WTC11 (cell line): ENCODE results near the gene FANCD2. TPM values are rescaled to one million over a fixed set of nuclear protein-coding genes. Genes with fewer than 3 reads are reported as not detected.

ENCODE experiments used
- ATAC-seq: fragments of 200-7000 bp; cut with Tn5 transposase; 2 replicates; pipeline ENCODE4 v1.10.0; 2021; ENCODE audit warnings: mild to moderate bottlenecking, moderate library complexity
- CTCF ChIA-PET: fragments of 300-600 bp; sonication (Branson Sonifier 250); formaldehyde crosslinking; loops from one replicate; lab custom pipeline; 2021; ENCODE audit warnings: antibody characterized with exemption; lab: Charles Lee
- POLR2A ChIA-PET: fragments of 350-600 bp; sonication (Branson Sonifier 250); formaldehyde crosslinking; loops from one replicate; lab custom pipeline; 2021; ENCODE audit warnings: antibody characterized with exemption; lab: Charles Lee
- DNase-seq: peaks from one replicate; pipeline ENCODE4 v3.0.0; 2021; ENCODE audit warnings: low spot score
- H3K27ac Mint-ChIP-seq: 2 replicates; pipeline ENCODE4 v1.8.0; 2021; ENCODE audit warnings: mixed read lengths
- H3K27me3 Mint-ChIP-seq: 2 replicates; pipeline ENCODE4 v1.8.0; 2021; ENCODE audit warnings: low read depth, mild to moderate bottlenecking, moderate library complexity, mixed read lengths
- H3K36me3 Mint-ChIP-seq: 2 replicates; pipeline ENCODE4 v1.8.0; 2021; ENCODE audit warnings: mixed read lengths
- H3K4me1 Mint-ChIP-seq: 2 replicates; pipeline ENCODE4 v1.8.0; 2022; ENCODE audit warnings: mixed read lengths
- H3K4me3 Mint-ChIP-seq: 2 replicates; pipeline ENCODE4 v1.8.0; 2021; ENCODE audit warnings: mild to moderate bottlenecking, moderate library complexity, mixed read lengths
- H3K9me3 Mint-ChIP-seq: 2 replicates; pipeline ENCODE4 v1.8.0; 2021; ENCODE audit warnings: mixed read lengths
- AFF4 ChIP-seq: sonication (generic); formaldehyde crosslinking; IDR thresholded peaks from 2 replicates; pipeline ENCODE4 v1.8.1; 2023; ENCODE audit warnings: mild to moderate bottlenecking, missing genetic modification reagents, borderline replicate concordance
- AR ChIP-seq: fragments of 250-450 bp; sonication (Bioruptor Pico); IDR thresholded peaks from 2 replicates; pipeline ENCODE4 v1.9.0; 2021; ENCODE audit warnings: mild to moderate bottlenecking
- ATF2 ChIP-seq: sonication (generic); formaldehyde crosslinking; IDR thresholded peaks from 2 replicates; pipeline ENCODE4 v1.8.1; 2022; ENCODE audit warnings: low read depth, missing genetic modification reagents, borderline replicate concordance
- CBFB ChIP-seq: sonication (generic); formaldehyde crosslinking; IDR thresholded peaks from 2 replicates; pipeline ENCODE4 v1.8.1; 2022; ENCODE audit warnings: mild to moderate bottlenecking, low read depth, missing genetic modification reagents
- CTCF ChIP-seq: fragments of 200-600 bp; IDR thresholded peaks from 2 replicates; pipeline ENCODE4 v1.8.0; 2022; ENCODE audit warnings: antibody characterized with exemption
- FOXP4 ChIP-seq: sonication (generic); formaldehyde crosslinking; IDR thresholded peaks from 2 replicates; pipeline ENCODE4 v1.8.0; 2022; ENCODE audit warnings: mild to moderate bottlenecking, missing genetic modification reagents
- HMGA2 ChIP-seq: fragments of 250-450 bp; sonication (Bioruptor Pico); IDR thresholded peaks from 2 replicates; pipeline ENCODE4 v1.4.0; 2021; ENCODE audit warnings: mild to moderate bottlenecking, moderate library complexity
- NFATC4 ChIP-seq: fragments of 250-450 bp; sonication (Bioruptor Pico); IDR thresholded peaks from 2 replicates; pipeline ENCODE4 v1.9.0; 2021; ENCODE audit warnings: mild to moderate bottlenecking
- NFYB ChIP-seq: sonication (generic); formaldehyde crosslinking; conservative IDR thresholded peaks from 2 replicates; pipeline ENCODE4 v1.8.0; 2022; ENCODE audit warnings: low read depth, missing genetic modification reagents
- RELA ChIP-seq: sonication (generic); formaldehyde crosslinking; IDR thresholded peaks from 2 replicates; pipeline ENCODE4 v1.8.1; 2022; ENCODE audit warnings: missing genetic modification reagents, mild to moderate bottlenecking, borderline replicate concordance
- TP53 ChIP-seq: sonication (generic); formaldehyde crosslinking; IDR thresholded peaks from 2 replicates; pipeline ENCODE4 v1.8.1; 2023; ENCODE audit warnings: mild to moderate bottlenecking, missing genetic modification reagents
- USF1 ChIP-seq: sonication (generic); formaldehyde crosslinking; IDR thresholded peaks from 2 replicates; pipeline ENCODE4 v1.8.0; 2022; ENCODE audit warnings: mild to moderate bottlenecking, missing genetic modification reagents
- USF2 ChIP-seq: sonication (generic); formaldehyde crosslinking; IDR thresholded peaks from 2 replicates; pipeline ENCODE4 v1.8.1; 2023; ENCODE audit warnings: mild to moderate bottlenecking, missing genetic modification reagents, moderate library complexity
- ZNF263 ChIP-seq: sonication (generic); formaldehyde crosslinking; IDR thresholded peaks from 2 replicates; pipeline ENCODE4 v1.8.1; 2022; ENCODE audit warnings: low read depth, mild to moderate bottlenecking, moderate library complexity, missing genetic modification reagents
- ZNF317 ChIP-seq: sonication (generic); formaldehyde crosslinking; IDR thresholded peaks from 2 replicates; pipeline ENCODE4 v1.8.1; 2023; ENCODE audit warnings: low read depth, mild to moderate bottlenecking, moderate library complexity, missing genetic modification reagents, borderline replicate concordance
- ZNF425 ChIP-seq: fragments of 250-450 bp; sonication (Bioruptor Pico); conservative IDR thresholded peaks from 2 replicates; pipeline ENCODE4 v1.9.0; 2021; ENCODE audit warnings: mild to moderate bottlenecking
- total RNA-seq: library from RNA; stranded (reverse); gene quantifications from 3 replicates; pipeline ENCODE4 v1.2.3, GENCODE V29; 2021

The FANCD2 gene
- total RNA-seq, 1 experiment from 2014 or later, result 69.6 TPM

- TF ChIP-seq AR (CRISPR knock-in tag) (no peak), USF1 (no peak), CBFB (CRISPR knock-in tag) (no peak), ZNF263 (no peak)
Observed at GRCh38 chr3:10116928-10117327, 90.7 kb downstream of the FANCD2 start (continued).

GRCh38 chr3:10119376-10119775 is 93.1 kb downstream of the FANCD2 start:
- TF ChIP-seq AFF4 (CRISPR knock-in tag) (no peak), RELA (no peak), TP53 (CRISPR knock-in tag) (no peak), ZNF317 (CRISPR knock-in tag) (no peak), NFATC4 (CRISPR knock-in tag) (no peak)
- DNase-seq (no peak), ATAC-seq (no peak)
- ChIA-PET CTCF (no interaction called here), POLR2A (no interaction called here)
- peaks cover 18% of the 10 kb centered on the region for H3K36me3 Mint-ChIP-seq
- H3K4me1 Mint-ChIP-seq, result peaks cover 11% of the 10 kb centered on the region
- no peak overlapping the region for H3K27ac Mint-ChIP-seq
- no peaks in the 10 kb centered on the region for H3K9me3 Mint-ChIP-seq
- no peaks in the 10 kb centered on the region for H3K27me3 Mint-ChIP-seq
- no peak overlapping the region for H3K4me3 Mint-ChIP-seq

GRCh38 chr3:10121064-10121463 is 94.8 kb downstream of the FANCD2 start:
- no peak for DNase-seq
- ChIA-PET CTCF (no interaction called here), POLR2A (no interaction called here)
- ATAC-seq, result no peak
- H3K4me3 Mint-ChIP-seq, result no peak overlapping the region
- no peaks in the 10 kb centered on the region for H3K9me3 Mint-ChIP-seq
- peaks cover 7% of the 10 kb centered on the region for H3K4me1 Mint-ChIP-seq
- no peak overlapping the region for H3K27ac Mint-ChIP-seq
- no peaks in the 10 kb centered on the region for H3K27me3 Mint-ChIP-seq
- peaks cover 24% of the 10 kb centered on the region for H3K36me3 Mint-ChIP-seq
- TF ChIP-seq USF2 (CRISPR knock-in tag), result no peak
- no peak for TF ChIP-seq USF1
- TF ChIP-seq FOXP4 (CRISPR knock-in tag), result no peak
- TF ChIP-seq ZNF425 (CRISPR knock-in tag), result no peak
- no peak for TF ChIP-seq HMGA2 (CRISPR knock-in tag)
- TF ChIP-seq ATF2, result no peak
- no peak for TF ChIP-seq CTCF
- no peak for TF ChIP-seq NFYB (CRISPR knock-in tag)
